ENCODE results near the gene BPHL. TPM values are rescaled to one million over a fixed set of nuclear protein-coding genes. Genes with fewer than 3 reads are reported as not detected.

The BPHL gene
- total RNA-seq, 1 experiment from 2014 or later, result 36.3 TPM

GRCh38 chr6:3108746-3109414, 9.6 kb upstream of the BPHL start:
- no peaks in the 10 kb centered on the region for H3K27me3 ChIP-seq (ENCODE audit: control insufficient read depth, insufficient read depth, low read length)
- H3K27ac ChIP-seq (ENCODE audit: low read length), result no peak overlapping the region
- no TSS peak for BruUV-seq (replicated peaks)
- ChIA-PET POLR2A (no interaction called here), CTCF (no interaction called here)
- ATAC-seq, result 0 out of 2 replicates have a peak, but pooled peaks have one; percentile 23
- H3K9me3 ChIP-seq (ENCODE audit: control insufficient read depth, insufficient read depth, low read depth, low read length), result no peaks in the 10 kb centered on the region
- no peak for DNase-seq (ENCODE audit: low read depth, low spot score)
- no peak for TF ChIP-seq POLR2AphosphoS5 (IDR thresholded peaks at IDR 0.05; ENCODE audit: low read depth, low read length)
- no peak for TF ChIP-seq CTCF (IDR thresholded peaks at IDR 0.05)
- no peak for TF ChIP-seq SIN3A (IDR thresholded peaks at IDR 0.05; ENCODE audit: borderline replicate concordance, insufficient read depth, low read depth, low read length)
- TF ChIP-seq REST (IDR thresholded peaks at IDR 0.05; ENCODE audit: insufficient read depth in 1 of 2, low read depth in 2 of 2, low read length in 1 of 2), result no peak
- in situ Hi-C loops (cut with HindIII; ENCODE audit: low pct_unique_long_range_greater_than_20kb, low sequenced_read_pairs) (no loop called here), intact Hi-C loops (cut with micrococcal nuclease; ENCODE audit: unreplicated experiment) (no loop called here)
- H3K4me3 ChIP-seq (ENCODE audit: low read depth in 2 of 2, low read length in 2 of 2), result no peak overlapping the region
- H3K4me1 ChIP-seq (ENCODE audit: control insufficient read depth, insufficient read depth, low read length), result no peaks in the 10 kb centered on the region
- H3K36me3 ChIP-seq (ENCODE audit: control insufficient read depth, insufficient read depth, low read length), result peaks cover 33% of the 10 kb centered on the region

- in situ Hi-C loops (cut with HindIII; ENCODE audit: low pct_unique_long_range_greater_than_20kb, low sequenced_read_pairs) (no loop called here), intact Hi-C loops (cut with micrococcal nuclease; ENCODE audit: unreplicated experiment) (no loop called here)
- no peaks in the 10 kb centered on the region for H3K9me3 ChIP-seq (ENCODE audit: control insufficient read depth, insufficient read depth, low read depth, low read length)
- H3K27ac ChIP-seq (ENCODE audit: low read length), result no peak overlapping the region
- H3K4me1 ChIP-seq (ENCODE audit: control insufficient read depth, insufficient read depth, low read length), result no peaks in the 10 kb centered on the region
- CTCF ChIA-PET, result no interaction called here
- POLR2A ChIA-PET, result no interaction called here
- ATAC-seq (no peak), DNase-seq (ENCODE audit: low read depth, low spot score) (no peak)
- H3K4me3 ChIP-seq (ENCODE audit: low read depth in 2 of 2, low read length in 2 of 2), result no peak overlapping the region
- H3K27me3 ChIP-seq (ENCODE audit: control insufficient read depth, insufficient read depth, low read length), result no peaks in the 10 kb centered on the region
- no peak for TF ChIP-seq REST (IDR thresholded peaks at IDR 0.05; ENCODE audit: insufficient read depth in 1 of 2, low read depth in 2 of 2, low read length in 1 of 2)
- no peak for TF ChIP-seq SIN3A (IDR thresholded peaks at IDR 0.05; ENCODE audit: borderline replicate concordance, insufficient read depth, low read depth, low read length)
- no peak for TF ChIP-seq TCF7L2 (IDR thresholded peaks at IDR 0.05; ENCODE audit: low read depth, low read length)
- no peak for TF ChIP-seq POLR2AphosphoS5 (IDR thresholded peaks at IDR 0.05; ENCODE audit: low read depth, low read length)
- TF ChIP-seq CTCF (IDR thresholded peaks at IDR 0.05), result no peak
- peaks cover 33% of the 10 kb centered on the region for H3K36me3 ChIP-seq (ENCODE audit: control insufficient read depth, insufficient read depth, low read length)
- BruUV-seq (replicated peaks), result no TSS peak
Measured at GRCh38 chr6:3109761-3110160, 8.8 kb upstream of the BPHL start.

Data from Panc1 (cell line).